Uterus (tissue), 2 donors: Measurements from ENCODE around the gene ZBTB7C.

Experiments used
- POLR2A ChIP-seq, 2 donors: fragments of 450-650 bp; IDR thresholded peaks; one replicate each; pipeline ENCODE4 v1.6.1; 2016; ENCODE audit warnings: antibody characterized with exemption in 2 of 2, mild to moderate bottlenecking in 1 of 2, moderate library complexity in 1 of 2
- TF ChIP-seq, protein P1 (sequence below), 4 experiments: fragments of 200-600 bp in 2 of 4; fragments of 450-650 bp in 2 of 4; sonication (generic) in 2 of 4; IDR thresholded peaks; one replicate each; pipeline ENCODE4 v1.5.1; 2016 to 2019; ENCODE audit warnings: antibody characterized with exemption in 4 of 4, mild to moderate bottlenecking in 2 of 4, moderate library complexity in 1 of 4

DNA sequence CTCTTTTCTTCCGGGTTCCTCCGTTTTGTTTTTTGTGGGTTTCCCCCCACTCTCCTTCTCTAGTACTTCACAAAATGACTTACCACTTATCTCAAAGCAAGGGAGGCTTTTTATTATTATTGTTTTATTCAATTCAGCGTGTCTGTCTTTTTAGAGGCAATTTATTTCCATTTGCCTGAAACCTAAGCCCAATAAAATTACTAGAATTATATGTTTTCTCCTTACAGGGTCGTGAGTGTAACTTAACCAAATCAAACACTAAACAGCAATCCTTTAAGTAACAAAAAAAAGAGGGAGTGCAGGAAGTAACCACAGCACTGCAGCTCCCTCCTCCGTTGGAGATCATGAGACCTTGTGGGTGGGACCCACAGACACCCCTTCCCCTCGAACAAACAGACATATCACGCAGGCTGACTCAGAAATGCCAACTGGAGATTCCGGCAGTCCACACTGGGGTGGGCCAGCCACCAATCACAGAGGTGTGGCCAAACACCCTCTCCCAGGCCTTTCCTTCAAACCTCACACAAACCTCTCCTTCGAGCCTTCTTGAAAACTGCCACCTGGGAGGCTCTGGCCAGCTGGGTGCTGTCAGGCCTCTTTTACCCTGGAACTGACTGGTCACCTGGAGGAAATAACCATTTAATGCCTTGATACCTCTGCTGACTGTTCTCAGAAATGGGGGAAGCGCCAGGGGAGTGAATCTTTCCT is 271.7 kb downstream of the ZBTB7C start:
- TF ChIP-seq, protein P1, sequence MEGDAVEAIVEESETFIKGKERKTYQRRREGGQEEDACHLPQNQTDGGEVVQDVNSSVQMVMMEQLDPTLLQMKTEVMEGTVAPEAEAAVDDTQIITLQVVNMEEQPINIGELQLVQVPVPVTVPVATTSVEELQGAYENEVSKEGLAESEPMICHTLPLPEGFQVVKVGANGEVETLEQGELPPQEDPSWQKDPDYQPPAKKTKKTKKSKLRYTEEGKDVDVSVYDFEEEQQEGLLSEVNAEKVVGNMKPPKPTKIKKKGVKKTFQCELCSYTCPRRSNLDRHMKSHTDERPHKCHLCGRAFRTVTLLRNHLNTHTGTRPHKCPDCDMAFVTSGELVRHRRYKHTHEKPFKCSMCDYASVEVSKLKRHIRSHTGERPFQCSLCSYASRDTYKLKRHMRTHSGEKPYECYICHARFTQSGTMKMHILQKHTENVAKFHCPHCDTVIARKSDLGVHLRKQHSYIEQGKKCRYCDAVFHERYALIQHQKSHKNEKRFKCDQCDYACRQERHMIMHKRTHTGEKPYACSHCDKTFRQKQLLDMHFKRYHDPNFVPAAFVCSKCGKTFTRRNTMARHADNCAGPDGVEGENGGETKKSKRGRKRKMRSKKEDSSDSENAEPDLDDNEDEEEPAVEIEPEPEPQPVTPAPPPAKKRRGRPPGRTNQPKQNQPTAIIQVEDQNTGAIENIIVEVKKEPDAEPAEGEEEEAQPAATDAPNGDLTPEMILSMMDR (IDR thresholded peaks at IDR 0.05) = no peak
- no peak for TF ChIP-seq POLR2A (IDR thresholded peaks at IDR 0.05)
